Epithelial cell of esophagus (primary cell): ENCODE measurements around the gene PCDHB8.
A peak's percentile ranks its signal among the peaks of the same experiment; 100 is the strongest.
"Not testable (repeated sequence)": the region's sequence is repeated elsewhere in the genome, so short reads cannot be mapped to it uniquely, and the experiment has no call there.

Experiments used
- DNase-seq: peaks from one replicate; pipeline ENCODE4 v3.0.0; 2010; ENCODE audit warnings: low read depth
- H3K4me3 ChIP-seq: 2 replicates; pipeline ENCODE4 v1.5.1; 2011; ENCODE audit warnings: mild to moderate bottlenecking, low read length, control low read depth
- CTCF ChIP-seq: IDR thresholded peaks from 2 replicates; pipeline ENCODE4 v1.5.1; 2011; ENCODE audit warnings: low read depth, mild to moderate bottlenecking, low read length, control low read depth, inconsistent platforms; ENCODE audit not compliant: insufficient read depth; ENCODE audit errors: missing control alignments

Gene PCDHB8

GRCh38 chr5:141155540-141156374, 21.8 kb upstream of the PCDHB8 start:
- no peak overlapping the region for H3K4me3 ChIP-seq
- no peak for TF ChIP-seq CTCF
- DNase-seq = no peak

DNA sequence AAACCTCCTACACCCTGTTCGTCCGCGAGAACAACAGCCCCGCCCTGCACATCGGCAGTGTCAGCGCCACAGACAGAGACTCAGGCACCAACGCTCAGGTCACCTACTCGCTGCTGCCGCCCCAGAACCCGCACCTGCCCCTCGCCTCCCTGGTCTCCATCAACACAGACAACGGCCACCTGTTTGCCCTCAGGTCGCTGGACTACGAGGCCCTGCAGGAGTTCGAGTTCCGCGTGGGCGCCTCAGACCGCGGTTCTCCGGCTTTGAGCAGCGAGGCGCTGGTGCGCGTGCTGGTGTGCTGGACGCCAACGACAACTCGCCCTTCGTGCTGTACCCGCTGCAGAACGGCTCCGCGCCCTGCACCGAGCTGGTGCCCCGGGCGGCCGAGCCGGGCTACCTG, 20.2 kb upstream of the PCDHB8 start:
- DNase-seq, H3K4me3 ChIP-seq: not testable (repeated sequence)

DNA sequence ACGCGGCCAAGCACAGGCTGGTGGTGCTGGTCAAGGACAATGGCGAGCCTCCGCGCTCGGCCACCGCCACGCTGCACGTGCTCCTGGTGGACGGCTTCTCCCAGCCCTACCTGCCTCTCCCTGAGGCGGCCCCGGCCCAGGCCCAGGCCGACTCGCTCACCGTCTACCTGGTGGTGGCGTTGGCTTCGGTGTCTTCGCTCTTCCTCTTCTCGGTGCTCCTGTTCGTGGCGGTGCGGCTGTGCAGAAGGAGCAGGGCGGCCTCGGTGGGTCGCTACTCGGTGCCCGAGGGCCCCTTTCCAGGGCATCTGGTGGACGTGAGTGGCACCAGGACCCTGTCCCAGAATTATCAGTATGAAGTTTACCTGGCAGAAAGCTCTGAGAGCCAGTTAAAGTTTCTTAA, 19.7 kb upstream of the PCDHB8 start:
- not testable (repeated sequence) for H3K4me3 ChIP-seq, DNase-seq

- DNase-seq = peak; percentile 11
- no peak within 1 kb of the TSS for H3K4me3 ChIP-seq
Observed at GRCh38 chr5:141172381-141173204, 5.0 kb upstream of the PCDHB8 start, which contains the start of gene PCDHB7. Gene PCDHB7, plus strand, starts transcription at chr5:141172644. Its CDS starts 192 bp downstream, at chr5:141172836.

DNA sequence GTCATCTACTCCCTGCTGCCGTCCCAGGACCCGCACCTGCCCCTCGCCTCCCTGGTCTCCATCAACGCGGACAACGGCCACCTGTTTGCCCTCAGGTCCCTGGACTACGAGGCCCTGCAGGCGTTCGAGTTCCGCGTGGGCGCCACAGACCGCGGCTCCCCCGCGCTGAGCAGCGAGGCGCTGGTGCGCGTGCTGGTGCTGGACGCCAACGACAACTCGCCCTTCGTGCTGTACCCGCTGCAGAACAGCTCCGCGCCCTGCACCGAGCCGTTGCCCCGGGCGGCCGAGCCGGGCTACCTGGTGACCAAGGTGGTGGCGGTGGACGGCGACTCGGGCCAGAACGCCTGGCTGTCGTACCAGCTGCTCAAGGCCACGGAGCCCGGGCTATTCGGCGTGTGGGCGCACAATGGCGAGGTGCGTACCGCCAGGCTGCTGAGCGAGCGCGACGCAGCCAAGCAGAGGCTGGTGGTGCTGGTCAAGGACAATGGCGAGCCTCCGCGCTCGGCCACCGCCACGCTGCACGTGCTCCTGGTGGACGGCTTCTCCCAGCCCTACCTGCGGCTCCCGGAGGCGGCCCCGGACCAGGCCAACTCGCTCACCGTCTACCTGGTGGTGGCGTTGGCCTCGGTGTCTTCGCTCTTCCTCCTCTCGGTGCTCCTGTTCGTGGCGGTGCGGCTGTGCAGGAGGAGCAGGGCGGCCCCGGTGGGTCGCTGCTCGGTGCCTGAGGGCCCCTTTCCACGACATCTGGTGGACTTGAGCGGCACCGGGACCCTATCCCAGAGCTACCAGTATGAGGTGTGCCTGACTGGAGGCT, 3.1 kb upstream of the PCDHB8 start:
- not testable (repeated sequence) for H3K4me3 ChIP-seq, DNase-seq

More at GRCh38 chr5:141172381-141173204, 5.0 kb upstream of the PCDHB8 start, which contains the start of gene PCDHB7:
- TF ChIP-seq CTCF = peak; percentile 33

DNA sequence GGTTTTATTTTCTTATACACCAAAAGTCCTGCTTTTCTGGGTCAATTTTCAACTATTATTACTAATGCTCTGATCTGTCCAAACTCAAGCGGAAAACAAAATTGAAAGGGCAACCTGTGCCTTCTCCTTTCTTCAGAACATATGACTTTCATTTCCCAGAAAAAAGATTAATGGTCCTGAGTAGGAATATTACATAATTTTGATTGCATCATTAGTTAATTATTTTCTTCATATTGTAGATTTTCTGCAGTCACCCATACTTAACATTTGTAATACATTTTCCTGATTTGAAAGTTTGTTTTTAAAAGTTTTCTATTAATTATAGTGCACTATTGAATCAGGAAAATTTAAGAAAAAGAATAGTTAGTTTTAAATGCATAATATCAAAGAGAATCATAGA, 1.7 kb upstream of the PCDHB8 start:
- no peak for DNase-seq
- no peak for TF ChIP-seq CTCF
- H3K4me3 ChIP-seq = no peak overlapping the region

DNA sequence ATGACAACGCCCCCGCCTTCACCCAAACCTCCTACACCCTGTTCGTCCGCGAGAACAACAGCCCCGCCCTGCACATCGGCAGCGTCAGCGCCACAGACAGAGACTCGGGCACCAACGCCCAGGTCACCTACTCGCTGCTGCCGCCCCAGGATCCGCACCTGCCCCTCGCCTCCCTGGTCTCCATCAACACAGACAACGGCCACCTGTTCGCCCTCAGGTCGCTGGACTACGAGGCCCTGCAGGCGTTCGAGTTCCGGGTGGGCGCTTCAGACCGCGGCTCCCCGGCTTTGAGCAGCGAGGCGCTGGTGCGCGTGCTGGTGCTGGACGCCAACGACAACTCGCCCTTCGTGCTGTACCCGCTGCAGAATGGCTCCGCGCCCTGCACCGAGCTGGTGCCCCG, 1.8 kb downstream of the PCDHB8 start:
- not testable (repeated sequence) for H3K4me3 ChIP-seq, DNase-seq

- H3K4me3 ChIP-seq, DNase-seq: not testable (repeated sequence)
Observed at GRCh38 chr5:141179876-141180275, 2.3 kb downstream of the PCDHB8 start.

GRCh38 chr5:141180313-141180712, 2.7 kb downstream of the PCDHB8 start:
- H3K4me3 ChIP-seq = no peak overlapping the region
- TF ChIP-seq CTCF = no peak
- DNase-seq = no peak
